GM18505 (cell line): ENCODE data around the gene DUS4L.

Experiments used
- ATAC-seq: cut with Tn5 transposase; IDR thresholded peaks from one replicate; pipeline ENCODE4 v1.9.1; 2021; ENCODE audit not compliant: unreplicated experiment
- POLR2A ChIP-seq: IDR thresholded peaks from 4 replicates; pipeline ENCODE4 v1.6.1; 2011; ENCODE audit warnings: borderline replicate concordance; ENCODE audit not compliant: insufficient read depth, insufficient read length; ENCODE audit errors: extremely low read depth

DUS4L gene

DNA sequence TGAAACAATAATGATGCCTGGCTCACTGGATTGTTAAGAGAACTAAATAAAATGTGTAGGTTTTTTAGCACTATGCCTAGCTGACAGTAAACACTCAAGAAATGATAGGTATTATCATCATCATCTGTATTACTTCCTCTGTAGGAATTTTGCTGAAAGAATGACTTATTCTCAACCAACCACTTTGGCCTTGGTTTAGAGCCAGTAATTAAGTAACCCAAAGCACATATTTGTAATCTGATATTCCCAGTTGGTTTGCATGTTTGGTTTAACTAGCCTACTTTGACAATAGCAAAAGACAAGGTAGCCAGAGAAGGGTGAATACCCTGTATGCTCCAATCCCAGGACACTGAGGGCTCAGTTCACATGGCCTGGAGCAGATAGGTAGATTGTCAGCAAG lies 50.7 kb downstream of the DUS4L start:
- no peak for ATAC-seq

DNA sequence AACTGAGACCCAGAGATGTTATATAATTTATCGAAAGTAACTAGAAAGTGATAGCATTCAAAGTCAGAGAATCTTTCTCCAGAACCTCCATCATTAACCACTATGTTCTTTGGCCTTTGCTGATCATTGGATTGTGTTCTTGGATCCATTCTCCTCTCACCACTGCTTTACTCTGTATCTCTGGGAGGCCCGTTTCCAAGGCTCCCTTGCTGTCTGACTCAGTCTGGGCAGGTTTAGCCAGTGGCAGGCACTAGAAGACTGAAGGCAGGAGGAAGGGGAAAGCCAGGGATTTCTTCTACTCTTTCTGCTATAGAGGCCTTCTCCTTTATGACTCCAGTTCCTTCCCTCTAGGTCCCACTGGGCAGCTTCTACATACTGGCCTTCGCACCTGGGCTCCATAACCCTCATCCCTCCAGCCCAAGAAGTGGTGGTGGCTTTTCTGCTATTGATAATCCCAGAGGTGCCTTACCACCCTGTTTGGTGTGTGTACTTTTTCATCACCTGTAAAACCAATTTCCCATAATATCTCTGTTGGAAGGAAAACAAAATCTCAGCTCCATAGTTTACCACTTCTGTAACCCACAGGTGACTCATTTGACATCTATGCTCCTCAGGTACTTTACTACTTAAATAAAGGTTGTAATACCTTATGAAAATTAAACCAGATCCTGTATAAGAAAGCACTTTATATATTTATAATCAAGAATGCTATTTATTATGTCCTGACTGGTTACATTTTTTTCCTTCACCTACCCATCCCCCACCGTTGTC lies 52.3 kb downstream of the DUS4L start:
- ATAC-seq: no peak
- TF ChIP-seq POLR2A: no peak

More for the DNA sequence above, 50.7 kb downstream of the DUS4L start:
- TF ChIP-seq POLR2A: no peak

GRCh38 chr7:107622429-107622828 lies 58.7 kb downstream of the DUS4L start:
- no peak for TF ChIP-seq POLR2A
- ATAC-seq: no peak

DNA sequence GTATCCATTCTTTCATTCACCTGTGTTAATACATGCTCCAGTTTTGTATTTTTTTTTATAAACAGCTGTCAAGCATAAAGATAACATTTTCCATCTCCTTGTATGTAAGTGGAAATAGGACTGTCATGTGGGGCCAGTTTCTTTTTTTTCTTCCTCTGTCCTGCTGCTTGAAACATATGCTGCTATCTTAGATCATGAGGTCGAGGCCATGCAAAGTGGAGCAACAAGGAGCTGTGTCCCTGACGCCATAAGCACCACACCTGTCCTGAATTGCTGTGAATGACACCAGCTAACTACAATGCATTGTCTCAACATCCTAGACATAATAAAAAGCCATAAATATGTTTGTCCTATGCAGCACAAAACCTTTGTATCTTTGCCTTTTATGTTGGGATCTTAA lies 59.1 kb downstream of the DUS4L start:
- TF ChIP-seq POLR2A: no peak
- ATAC-seq: no peak

DNA sequence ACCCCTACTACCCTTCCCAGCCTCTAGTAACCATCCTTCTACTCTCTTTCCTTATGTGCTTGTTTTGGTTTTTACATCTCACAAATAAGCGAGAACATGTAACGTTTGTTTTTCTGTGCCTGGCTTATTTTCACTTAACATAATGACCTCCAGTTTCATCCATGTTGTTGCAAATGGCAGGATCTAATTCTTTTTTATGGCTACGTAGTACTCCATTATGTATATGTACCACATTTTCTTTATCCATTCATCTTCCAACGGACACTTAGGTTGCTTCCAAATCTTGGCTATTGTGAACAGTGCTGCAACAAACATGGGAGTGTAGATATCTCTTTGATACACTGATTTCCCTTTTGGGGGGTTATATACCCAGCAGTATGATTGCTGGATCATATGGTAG lies 63.2 kb downstream of the DUS4L start:
- no peak for ATAC-seq
- TF ChIP-seq POLR2A: no peak
